ENCODE data around the gene PRKCH.

PRKCH gene

GRCh38 chr14:61372842-61373555 is 51.6 kb downstream of the PRKCH start:
- no peak for TF ChIP-seq POLR2A (IDR thresholded peaks at IDR 0.05; ENCODE audit: low read length)
- no peak for TF ChIP-seq GATA1 (IDR thresholded peaks at IDR 0.05; ENCODE audit: low read depth, low read length)

GRCh38 chr14:61374284-61374683 is 52.9 kb downstream of the PRKCH start:
- TF ChIP-seq POLR2A (IDR thresholded peaks at IDR 0.05; ENCODE audit: low read length): no peak
- DNase-seq: no peak

More at GRCh38 chr14:61372842-61373555, 51.6 kb downstream of the PRKCH start:
- no peak for DNase-seq

- TF ChIP-seq POLR2A (IDR thresholded peaks at IDR 0.05; ENCODE audit: low read length): no peak
- TF ChIP-seq GATA1 (IDR thresholded peaks at IDR 0.05; ENCODE audit: low read depth, low read length): no peak
- DNase-seq: no peak
Observed at GRCh38 chr14:61375218-61375617, 53.8 kb downstream of the PRKCH start.

GRCh38 chr14:61376314-61376713 is 54.9 kb downstream of the PRKCH start:
- DNase-seq: no peak
- TF ChIP-seq POLR2A (IDR thresholded peaks at IDR 0.05; ENCODE audit: low read length) (no peak), GATA1 (IDR thresholded peaks at IDR 0.05; ENCODE audit: low read depth, low read length) (no peak)

GRCh38 chr14:61377749-61378148 is 56.4 kb downstream of the PRKCH start:
- TF ChIP-seq POLR2A (IDR thresholded peaks at IDR 0.05; ENCODE audit: low read length): no peak
- no peak for TF ChIP-seq GATA1 (IDR thresholded peaks at IDR 0.05; ENCODE audit: low read depth, low read length)
- DNase-seq: no peak

- DNase-seq: no peak
Observed at GRCh38 chr14:61379639-61380184, 58.3 kb downstream of the PRKCH start.

GRCh38 chr14:61380984-61381383 is 59.6 kb downstream of the PRKCH start:
- TF ChIP-seq GATA1 (IDR thresholded peaks at IDR 0.05; ENCODE audit: low read depth, low read length) (no peak), POLR2A (IDR thresholded peaks at IDR 0.05; ENCODE audit: low read length) (no peak)
- no peak for DNase-seq

More at GRCh38 chr14:61379639-61380184, 58.3 kb downstream of the PRKCH start:
- TF ChIP-seq GATA1 (IDR thresholded peaks at IDR 0.05; ENCODE audit: low read depth, low read length) (no peak), POLR2A (IDR thresholded peaks at IDR 0.05; ENCODE audit: low read length) (no peak)

GRCh38 chr14:61381553-61381952 is 60.2 kb downstream of the PRKCH start:
- DNase-seq: no peak
- no peak for TF ChIP-seq GATA1 (IDR thresholded peaks at IDR 0.05; ENCODE audit: low read depth, low read length)
- TF ChIP-seq POLR2A (IDR thresholded peaks at IDR 0.05; ENCODE audit: low read length): no peak

- no peak for TF ChIP-seq GATA1 (IDR thresholded peaks at IDR 0.05; ENCODE audit: low read depth, low read length)
- DNase-seq: no peak
Observed at GRCh38 chr14:61382842-61383241, 61.5 kb downstream of the PRKCH start.

- DNase-seq: peak; percentile 4 to 5
- TF ChIP-seq GATA1 (IDR thresholded peaks at IDR 0.05; ENCODE audit: low read depth, low read length) (no peak), POLR2A (IDR thresholded peaks at IDR 0.05; ENCODE audit: low read length) (no peak)
Observed at GRCh38 chr14:61385002-61385685, 63.8 kb downstream of the PRKCH start.

GRCh38 chr14:61386173-61386772 is 64.9 kb downstream of the PRKCH start:
- TF ChIP-seq GATA1 (IDR thresholded peaks at IDR 0.05; ENCODE audit: low read depth, low read length) (no peak), POLR2A (IDR thresholded peaks at IDR 0.05; ENCODE audit: low read length) (no peak)

GRCh38 chr14:61387076-61387475 is 65.7 kb downstream of the PRKCH start:
- TF ChIP-seq POLR2A (IDR thresholded peaks at IDR 0.05; ENCODE audit: low read length) (no peak), GATA1 (IDR thresholded peaks at IDR 0.05; ENCODE audit: low read depth, low read length) (no peak)
- no peak for DNase-seq

More at GRCh38 chr14:61386173-61386772, 64.9 kb downstream of the PRKCH start:
- no peak for DNase-seq

GRCh38 chr14:61388173-61388975 is 67.0 kb downstream of the PRKCH start:
- TF ChIP-seq POLR2A (IDR thresholded peaks at IDR 0.05; ENCODE audit: low read length) (no peak), GATA1 (IDR thresholded peaks at IDR 0.05; ENCODE audit: low read depth, low read length) (no peak)
- no peak for DNase-seq
